ENCODE measurements around the gene NFE2L1.

The NFE2L1 gene

GRCh38 chr17:48003417-48004151 is 44.6 kb upstream of the NFE2L1 start:
- H3K4me3 ChIP-seq (ENCODE audit: low read depth, low read length), result no peak overlapping the region
- no peak for DNase-seq (ENCODE audit: low read depth)
- TF ChIP-seq CTCF (IDR thresholded peaks at IDR 0.05; ENCODE audit: low read depth, low read length, missing control alignments), result no peak

- H3K4me3 ChIP-seq (ENCODE audit: low read depth, low read length), result no peak overlapping the region
- no peak for TF ChIP-seq CTCF (IDR thresholded peaks at IDR 0.05; ENCODE audit: low read depth, low read length, missing control alignments)
Measured at GRCh38 chr17:48004983-48005382, 43.2 kb upstream of the NFE2L1 start.

GRCh38 chr17:48006936-48007709 is 41.0 kb upstream of the NFE2L1 start:
- DNase-seq (ENCODE audit: low read depth), result no peak
- H3K4me3 ChIP-seq (ENCODE audit: low read depth, low read length), result no peak overlapping the region
- no peak for TF ChIP-seq CTCF (IDR thresholded peaks at IDR 0.05; ENCODE audit: low read depth, low read length, missing control alignments)

More at GRCh38 chr17:48004983-48005382, 43.2 kb upstream of the NFE2L1 start:
- DNase-seq (ENCODE audit: low read depth), result no peak

- no peak for DNase-seq (ENCODE audit: low read depth)
- H3K4me3 ChIP-seq (ENCODE audit: low read depth, low read length), result no peak overlapping the region
- no peak for TF ChIP-seq CTCF (IDR thresholded peaks at IDR 0.05; ENCODE audit: low read depth, low read length, missing control alignments)
Measured at GRCh38 chr17:48010193-48010592, 38.0 kb upstream of the NFE2L1 start.

- H3K4me3 ChIP-seq (ENCODE audit: low read depth, low read length), result peak overlapping the region; percentile 27
- peak; percentile 73 for TF ChIP-seq CTCF (IDR thresholded peaks at IDR 0.05; ENCODE audit: low read depth, low read length, missing control alignments)
- DNase-seq (ENCODE audit: low read depth), result no peak
Measured at GRCh38 chr17:48011405-48012150, 36.6 kb upstream of the NFE2L1 start.

GRCh38 chr17:48012151-48012520 is 36.0 kb upstream of the NFE2L1 start:
- DNase-seq (ENCODE audit: low read depth), result no peak
- H3K4me3 ChIP-seq (ENCODE audit: low read depth, low read length), result peak overlapping the region; percentile 27
- no peak for TF ChIP-seq CTCF (IDR thresholded peaks at IDR 0.05; ENCODE audit: low read depth, low read length, missing control alignments)

All from GM12864 (cell line).